Heart left ventricle (tissue), 13 donors: ENCODE measurements around the gene SRSF12.

ENCODE experiments used
- POLR2A ChIP-seq, 2 donors: fragments of 450-650 bp; IDR thresholded peaks; one replicate each; pipeline ENCODE4 v1.6.1; 2017; ENCODE audit warnings: antibody characterized with exemption in 2 of 2, mild to moderate bottlenecking in 2 of 2, moderate library complexity in 2 of 2
- TF ChIP-seq, protein P1 (sequence below), 12 donors: fragments of 200-600 bp; sonication (generic) in 4 of 12; IDR thresholded peaks; one replicate each; pipeline versions ENCODE4 v1.5.0 to v1.8.0; 2018 to 2022; ENCODE audit warnings: antibody characterized with exemption in 12 of 12, mild to moderate bottlenecking in 5 of 12
- donor health status: ischemic (EF 13 %, LVEDD 7.1; RV severe dilation, severe dysfunction).
- donor health status: DM: no; HTN: yes; CAD: no.
- donor health status: DM: no; HTN: no; CAD: no.
- donor health status: ischemic (EF 25% LVEDD 6.9; RV normal size, moderate dysfunction).
- donor health status: ischemic (EF 25% LVEDD 5.7; RV mildly dilated, moderate dysfunction).
- donor health status: ischemic (EF 35%, LVEDD 5.7; RV mildly dilated, moderate dysfunction).
- donor health status: nonischemic (EF 11% LVEDD 7.7; RV severe dilation, severe dysfunction).
- donor health status: DM: yes; HTN: yes; CAD: no.
- donor health status: PGD.
- donor health status: ischemic (EF 29% LVEDD 5.4; RV normal size, mild dysfunction).
- donor health status: nonischemic (EF 23%, LVEDD 6.1; RV moderate dilation, normal function).

DNA sequence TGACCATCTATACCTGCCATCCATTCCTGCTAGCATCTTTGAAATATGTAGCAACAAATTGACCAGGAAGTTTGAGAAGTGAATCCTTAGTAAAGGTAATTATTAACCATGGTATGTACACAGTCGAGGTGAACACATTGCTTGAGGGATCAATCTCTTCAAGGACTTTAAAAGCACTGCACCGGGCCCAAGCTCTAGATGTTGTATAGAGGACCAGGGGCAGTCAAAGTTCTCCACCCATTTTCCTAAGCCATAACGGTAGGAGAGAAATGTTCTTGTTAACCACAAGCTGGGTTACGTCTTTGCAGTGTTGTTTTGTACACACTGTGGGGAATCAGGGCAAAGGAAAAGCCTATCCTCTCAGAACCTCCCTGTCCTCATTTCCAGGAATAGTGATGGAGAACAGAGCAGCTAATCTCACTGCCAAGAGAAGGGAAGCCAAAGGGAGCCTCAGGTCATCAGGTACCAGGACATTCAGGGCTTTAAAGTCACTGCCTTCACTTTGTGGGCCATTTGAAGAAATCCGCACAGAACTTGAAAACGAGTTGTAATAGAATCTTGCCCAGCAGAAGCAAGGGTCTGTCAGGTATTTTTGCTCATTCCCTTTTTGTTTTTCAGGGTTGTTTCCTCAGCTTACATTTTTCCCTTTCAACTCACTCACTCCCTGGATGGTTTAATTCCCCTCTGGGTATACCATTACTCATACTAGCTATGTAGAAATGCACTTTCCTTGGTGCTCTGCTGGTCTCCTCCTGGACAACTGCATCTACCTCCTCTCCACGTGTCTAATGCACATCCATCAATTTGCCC lies 22.7 kb upstream of the SRSF12 start:
- TF ChIP-seq POLR2A (IDR thresholded peaks at IDR 0.05): no peak
- TF ChIP-seq, protein P1, sequence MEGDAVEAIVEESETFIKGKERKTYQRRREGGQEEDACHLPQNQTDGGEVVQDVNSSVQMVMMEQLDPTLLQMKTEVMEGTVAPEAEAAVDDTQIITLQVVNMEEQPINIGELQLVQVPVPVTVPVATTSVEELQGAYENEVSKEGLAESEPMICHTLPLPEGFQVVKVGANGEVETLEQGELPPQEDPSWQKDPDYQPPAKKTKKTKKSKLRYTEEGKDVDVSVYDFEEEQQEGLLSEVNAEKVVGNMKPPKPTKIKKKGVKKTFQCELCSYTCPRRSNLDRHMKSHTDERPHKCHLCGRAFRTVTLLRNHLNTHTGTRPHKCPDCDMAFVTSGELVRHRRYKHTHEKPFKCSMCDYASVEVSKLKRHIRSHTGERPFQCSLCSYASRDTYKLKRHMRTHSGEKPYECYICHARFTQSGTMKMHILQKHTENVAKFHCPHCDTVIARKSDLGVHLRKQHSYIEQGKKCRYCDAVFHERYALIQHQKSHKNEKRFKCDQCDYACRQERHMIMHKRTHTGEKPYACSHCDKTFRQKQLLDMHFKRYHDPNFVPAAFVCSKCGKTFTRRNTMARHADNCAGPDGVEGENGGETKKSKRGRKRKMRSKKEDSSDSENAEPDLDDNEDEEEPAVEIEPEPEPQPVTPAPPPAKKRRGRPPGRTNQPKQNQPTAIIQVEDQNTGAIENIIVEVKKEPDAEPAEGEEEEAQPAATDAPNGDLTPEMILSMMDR (IDR thresholded peaks at IDR 0.05): no peak
